ENCODE measurements around the gene YTHDF1.

The YTHDF1 gene

GRCh38 chr20:63248835-63249591 is 33.1 kb upstream of the YTHDF1 start:
- DNase-seq (ENCODE audit: low read depth), result no peak

GRCh38 chr20:63247671-63248228 is 31.8 kb upstream of the YTHDF1 start:
- no peak for DNase-seq (ENCODE audit: low read depth)

- no peak for DNase-seq (ENCODE audit: low read depth)
Observed at GRCh38 chr20:63246490-63247288, 30.8 kb upstream of the YTHDF1 start.

GRCh38 chr20:63244468-63244867 is 28.5 kb upstream of the YTHDF1 start:
- DNase-seq (ENCODE audit: low read depth), result no peak

GRCh38 chr20:63243604-63244247 is 27.8 kb upstream of the YTHDF1 start:
- DNase-seq (ENCODE audit: low read depth), result no peak

- DNase-seq (ENCODE audit: low read depth), result no peak
Observed at GRCh38 chr20:63242736-63243135, 26.8 kb upstream of the YTHDF1 start.

GRCh38 chr20:63241272-63241671 is 25.3 kb upstream of the YTHDF1 start:
- DNase-seq (ENCODE audit: low read depth), result no peak

GRCh38 chr20:63240004-63240403 is 24.1 kb upstream of the YTHDF1 start:
- no peak for DNase-seq (ENCODE audit: low read depth)

- DNase-seq (ENCODE audit: low read depth), result no peak
Observed at GRCh38 chr20:63239431-63239830, 23.5 kb upstream of the YTHDF1 start.

GRCh38 chr20:63238514-63239125 is 22.7 kb upstream of the YTHDF1 start:
- no peak for DNase-seq (ENCODE audit: low read depth)

GRCh38 chr20:63238031-63238430 is 22.1 kb upstream of the YTHDF1 start:
- DNase-seq (ENCODE audit: low read depth), result no peak

GRCh38 chr20:63236116-63236837 is 20.3 kb upstream of the YTHDF1 start:
- DNase-seq (ENCODE audit: low read depth), result no peak

GRCh38 chr20:63235399-63235983 is 19.6 kb upstream of the YTHDF1 start, which contains the start of gene BIRC7:
BIRC7 (plus strand) TSS chr20:63235905; CDS start chr20:63236097, 192 bp downstream.
- DNase-seq (ENCODE audit: low read depth), result no peak

GRCh38 chr20:63234693-63235398 is 18.9 kb upstream of the YTHDF1 start:
- DNase-seq (ENCODE audit: low read depth), result no peak

GRCh38 chr20:63233924-63234323 is 18.0 kb upstream of the YTHDF1 start:
- DNase-seq (ENCODE audit: low read depth), result no peak

GRCh38 chr20:63233061-63233344 is 17.1 kb upstream of the YTHDF1 start:
- no peak for DNase-seq (ENCODE audit: low read depth)

GRCh38 chr20:63232235-63233060 is 16.5 kb upstream of the YTHDF1 start:
- no peak for DNase-seq (ENCODE audit: low read depth)

- DNase-seq (ENCODE audit: low read depth), result no peak
Observed at GRCh38 chr20:63230800-63231268, 14.9 kb upstream of the YTHDF1 start.

GRCh38 chr20:63228806-63229205 is 12.9 kb upstream of the YTHDF1 start:
- DNase-seq (ENCODE audit: low read depth), result no peak

GRCh38 chr20:63227260-63227659 is 11.3 kb upstream of the YTHDF1 start:
- DNase-seq (ENCODE audit: low read depth), result no peak
